Stomach (tissue), 4 donors: Measurements from ENCODE around the gene PPP1R12C.

ENCODE experiments used
- EP300 ChIP-seq: sonication (generic); formaldehyde crosslinking; IDR thresholded peaks from one replicate; pipeline ENCODE4 v1.6.1; 2017; ENCODE audit warnings: antibody characterized with exemption
- POLR2A ChIP-seq, 4 donors: fragments of 450-650 bp; IDR thresholded peaks; one replicate each; pipeline ENCODE4 v1.6.1; 2016; ENCODE audit warnings: antibody characterized with exemption in 4 of 4, control low read depth in 2 of 4, mild to moderate bottlenecking in 1 of 4, moderate library complexity in 1 of 4
- POLR2AphosphoS5 ChIP-seq, 3 donors: sonication (generic); formaldehyde crosslinking; IDR thresholded peaks; one replicate each; pipeline ENCODE4 v1.6.1; 2016; ENCODE audit warnings: antibody characterized with exemption in 3 of 3
- TF ChIP-seq, protein P1 (sequence below), 7 experiments: fragments of 450-650 bp in 4 of 7; fragments of 200-600 bp in 3 of 7; sonication (generic) in 3 of 7; IDR thresholded peaks; one replicate each; pipeline ENCODE4 v1.5.1; 2016 to 2019; ENCODE audit warnings: antibody characterized with exemption in 7 of 7, control low read depth in 2 of 7, mild to moderate bottlenecking in 1 of 7

DNA sequence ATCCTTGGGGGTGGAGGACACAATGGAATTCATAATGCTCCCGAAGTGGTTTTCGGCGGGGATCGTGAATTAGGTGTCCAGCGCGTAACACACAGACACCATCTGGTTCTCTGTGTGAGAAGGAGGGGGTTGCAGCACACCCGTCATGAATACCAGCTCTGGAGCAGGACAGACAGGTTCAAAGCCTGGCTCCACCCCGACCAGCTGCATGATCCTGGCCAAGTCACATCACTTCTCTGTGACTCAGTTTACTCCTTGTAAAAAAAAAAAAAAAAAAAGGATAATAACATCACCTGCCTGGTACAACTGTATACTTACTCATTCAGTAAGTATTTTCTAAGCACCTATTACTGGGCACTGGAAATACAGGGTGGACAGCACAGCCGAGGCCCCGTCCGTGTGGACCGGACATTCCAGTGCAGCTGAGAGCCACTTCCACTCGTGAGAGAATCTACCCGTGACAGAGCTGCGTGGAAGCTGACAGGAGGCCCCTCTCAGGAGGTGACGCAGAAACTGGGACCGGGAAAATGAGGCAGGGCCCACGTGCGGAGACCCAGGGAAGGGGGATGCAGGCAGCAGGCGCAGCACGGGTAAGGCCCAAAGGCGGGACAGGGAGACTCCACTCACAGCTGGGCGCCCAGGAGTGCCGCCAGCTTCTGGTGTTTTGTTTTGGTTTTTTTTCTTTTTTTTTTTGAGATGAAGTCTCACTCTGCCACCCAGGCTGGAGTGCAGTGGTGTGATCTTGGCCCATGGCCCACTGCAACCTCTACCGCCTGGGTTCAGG, 66.5 kb downstream of the PPP1R12C start:
- TF ChIP-seq, protein P1, sequence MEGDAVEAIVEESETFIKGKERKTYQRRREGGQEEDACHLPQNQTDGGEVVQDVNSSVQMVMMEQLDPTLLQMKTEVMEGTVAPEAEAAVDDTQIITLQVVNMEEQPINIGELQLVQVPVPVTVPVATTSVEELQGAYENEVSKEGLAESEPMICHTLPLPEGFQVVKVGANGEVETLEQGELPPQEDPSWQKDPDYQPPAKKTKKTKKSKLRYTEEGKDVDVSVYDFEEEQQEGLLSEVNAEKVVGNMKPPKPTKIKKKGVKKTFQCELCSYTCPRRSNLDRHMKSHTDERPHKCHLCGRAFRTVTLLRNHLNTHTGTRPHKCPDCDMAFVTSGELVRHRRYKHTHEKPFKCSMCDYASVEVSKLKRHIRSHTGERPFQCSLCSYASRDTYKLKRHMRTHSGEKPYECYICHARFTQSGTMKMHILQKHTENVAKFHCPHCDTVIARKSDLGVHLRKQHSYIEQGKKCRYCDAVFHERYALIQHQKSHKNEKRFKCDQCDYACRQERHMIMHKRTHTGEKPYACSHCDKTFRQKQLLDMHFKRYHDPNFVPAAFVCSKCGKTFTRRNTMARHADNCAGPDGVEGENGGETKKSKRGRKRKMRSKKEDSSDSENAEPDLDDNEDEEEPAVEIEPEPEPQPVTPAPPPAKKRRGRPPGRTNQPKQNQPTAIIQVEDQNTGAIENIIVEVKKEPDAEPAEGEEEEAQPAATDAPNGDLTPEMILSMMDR (IDR thresholded peaks at IDR 0.05), result no peak
- no peak for TF ChIP-seq POLR2A (IDR thresholded peaks at IDR 0.05)
- no peak for TF ChIP-seq EP300
- TF ChIP-seq POLR2AphosphoS5 (IDR thresholded peaks at IDR 0.05), result no peak
